MV-4-11 (cell line): ENCODE results near the gene PTX3.

ENCODE experiments used
- DNase-seq: peaks from one replicate; lab custom pipeline; 2025; lab: John Stamatoyannopoulos, UW

Gene PTX3

GRCh38 chr3:157423337-157423736, 13.3 kb upstream of the PTX3 start:
- DNase-seq = no peak

DNA sequence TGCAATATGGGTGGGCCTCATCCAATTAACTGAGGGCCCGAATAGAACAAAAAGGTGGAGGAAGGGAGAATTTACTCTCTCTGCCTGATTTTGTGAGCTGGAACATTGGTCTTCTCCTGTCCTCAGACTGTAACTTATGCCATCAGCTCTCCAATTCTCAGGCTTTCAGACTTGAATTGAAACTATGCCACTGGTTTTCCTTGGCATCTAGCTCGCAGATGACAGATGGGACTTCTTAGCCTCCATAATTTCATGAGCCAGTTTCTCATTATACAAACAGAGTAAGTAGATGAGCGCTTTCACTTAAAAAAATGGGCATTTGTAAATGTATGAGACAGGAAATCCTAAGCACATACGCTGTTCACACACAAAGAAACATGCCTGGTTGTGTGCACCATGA, 8.7 kb upstream of the PTX3 start:
- DNase-seq = no peak

DNA sequence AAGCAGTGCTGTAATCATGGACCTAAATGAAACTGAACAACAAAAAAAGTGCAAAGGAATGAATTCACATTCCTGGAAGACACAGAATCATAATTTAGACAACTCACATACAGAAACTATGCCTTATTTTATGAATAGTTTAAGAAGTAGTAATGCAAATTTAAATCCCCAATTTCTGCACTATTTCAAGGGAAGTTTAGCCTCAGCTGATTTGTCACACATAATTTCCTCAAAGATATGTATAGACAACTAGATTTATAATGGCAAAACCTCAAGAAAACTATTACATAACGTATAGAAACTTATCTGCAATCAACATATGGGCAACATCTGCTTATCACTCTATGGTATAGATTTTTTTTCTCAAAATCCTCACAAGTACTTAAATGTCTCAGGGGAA, 7.8 kb upstream of the PTX3 start:
- DNase-seq = peak; percentile 58

- peak; percentile 25 for DNase-seq
Measured at GRCh38 chr3:157429708-157430107, 6.9 kb upstream of the PTX3 start.

DNA sequence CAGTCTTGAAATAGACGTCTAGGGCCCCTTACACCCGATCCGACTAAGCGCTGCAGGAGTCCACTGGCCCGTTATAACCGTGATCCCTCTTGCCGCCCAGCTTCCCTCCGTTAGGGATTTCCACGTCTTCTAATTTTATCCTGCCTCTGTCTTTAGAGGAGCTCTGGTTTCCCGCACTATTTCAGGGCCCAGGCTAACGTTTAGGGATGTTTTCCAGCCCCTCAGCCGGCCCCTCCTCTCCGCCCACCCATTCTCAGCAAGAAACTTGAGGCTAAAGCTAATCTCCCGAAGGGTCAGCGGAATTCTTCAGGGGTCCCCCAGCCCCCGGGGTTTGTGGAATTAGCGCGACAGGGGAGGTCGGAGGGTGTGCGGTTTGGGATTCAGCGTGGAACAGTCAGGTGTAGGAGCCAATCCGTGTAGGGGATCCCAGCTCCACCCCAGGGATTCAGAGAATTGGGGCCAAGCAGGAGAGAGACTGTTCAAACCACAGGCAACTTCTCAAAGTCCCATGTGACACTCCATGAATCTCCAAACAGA, 1.6 kb downstream of the PTX3 start:
- no peak for DNase-seq

GRCh38 chr3:157441102-157441624, 4.5 kb downstream of the PTX3 start:
- DNase-seq = no peak

- no peak for DNase-seq
Measured at GRCh38 chr3:157442729-157443128, 6.1 kb downstream of the PTX3 start.

DNA sequence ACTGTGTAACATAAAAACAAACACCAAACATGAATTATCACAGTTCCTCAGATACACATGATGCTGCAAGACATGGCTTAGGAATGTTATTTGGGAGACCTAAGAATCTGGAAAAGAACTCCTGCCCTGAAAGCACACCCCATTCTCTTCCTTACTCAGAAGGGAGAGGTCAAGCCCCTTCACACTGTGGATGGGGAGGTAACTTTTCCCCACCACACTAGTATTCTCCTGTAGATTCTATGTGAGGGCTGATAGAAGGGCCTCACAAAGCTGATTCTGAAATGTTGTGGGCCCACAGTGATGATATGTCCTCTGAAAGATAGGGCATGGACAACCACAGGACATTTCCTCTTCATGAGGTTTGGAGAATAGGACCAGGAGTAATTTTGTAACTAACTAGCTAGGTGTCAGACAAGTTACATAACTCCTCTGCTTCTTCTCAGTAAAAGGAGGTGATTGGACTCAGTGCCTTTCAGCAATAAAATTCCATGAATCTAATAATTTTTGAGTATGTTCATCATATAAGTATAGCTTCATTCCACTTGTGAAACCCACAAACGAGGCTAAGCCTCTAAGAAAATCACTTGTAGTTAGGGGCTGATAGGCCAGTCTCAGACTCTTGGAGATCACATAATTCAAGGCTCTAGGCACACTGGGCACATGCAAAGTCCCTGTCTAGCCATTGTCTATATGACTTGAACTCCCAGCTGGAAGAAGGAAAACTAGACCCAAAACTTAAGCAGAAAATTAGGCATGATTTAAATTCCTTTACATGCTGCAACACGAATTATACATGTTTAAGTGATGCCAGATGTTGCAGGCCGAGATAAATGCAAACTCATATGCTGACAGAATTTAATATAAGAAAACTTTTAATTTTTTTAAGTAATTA, 7.5 kb downstream of the PTX3 start:
- DNase-seq = no peak

- DNase-seq = no peak
Measured at GRCh38 chr3:157444797-157445184, 8.1 kb downstream of the PTX3 start.

GRCh38 chr3:157445857-157446256, 9.2 kb downstream of the PTX3 start:
- DNase-seq = peak; percentile 84

- DNase-seq = peak; percentile 51
Measured at GRCh38 chr3:157447026-157447694, 10.5 kb downstream of the PTX3 start.

GRCh38 chr3:157452097-157452496, 15.4 kb downstream of the PTX3 start:
- DNase-seq = peak; percentile 96

DNA sequence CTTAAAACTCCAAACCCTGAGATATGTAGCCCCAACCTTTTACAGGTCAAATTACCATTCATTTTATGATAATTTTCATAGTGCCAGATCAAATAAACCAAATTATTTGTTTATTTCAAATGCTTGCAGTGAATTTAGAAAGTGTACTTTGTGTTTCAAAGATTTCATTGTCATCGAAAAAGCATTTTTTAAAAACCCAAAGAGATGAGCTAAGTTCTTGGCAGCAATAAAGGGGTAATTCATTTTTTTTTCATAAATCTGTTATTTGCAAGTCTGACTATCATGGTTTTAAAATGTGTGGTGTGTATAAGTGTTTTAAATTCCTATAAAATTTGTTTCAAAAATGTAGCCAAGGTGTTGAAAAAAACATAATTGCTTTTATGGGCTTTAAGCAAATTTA, 17.2 kb downstream of the PTX3 start:
- DNase-seq = no peak

DNA sequence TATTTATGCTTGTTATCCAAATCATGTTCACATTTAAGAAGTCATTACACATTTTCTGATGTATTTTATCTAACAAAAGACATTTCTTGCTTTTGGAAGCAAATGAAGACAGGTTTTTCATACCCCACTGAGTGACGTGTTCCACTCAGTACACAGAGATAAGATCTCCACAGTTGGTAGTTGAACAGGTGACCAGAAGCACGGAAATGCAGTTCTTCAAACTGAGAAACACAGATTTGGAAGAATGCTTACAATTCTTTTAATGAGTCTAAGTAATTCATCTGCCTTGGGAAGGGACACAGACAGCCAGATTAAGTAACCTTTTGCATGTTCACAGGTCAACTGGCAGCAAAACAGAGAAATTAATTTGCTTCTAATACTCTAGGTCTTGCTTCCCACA, 23.1 kb downstream of the PTX3 start:
- no peak for DNase-seq

GRCh38 chr3:157460253-157460652, 23.6 kb downstream of the PTX3 start:
- no peak for DNase-seq

GRCh38 chr3:157463816-157464215, 27.2 kb downstream of the PTX3 start:
- DNase-seq = no peak

- no peak for DNase-seq
Measured at GRCh38 chr3:157464321-157464720, 27.7 kb downstream of the PTX3 start.

GRCh38 chr3:157465741-157466140, 29.1 kb downstream of the PTX3 start:
- DNase-seq = no peak

GRCh38 chr3:157467200-157467599, 30.6 kb downstream of the PTX3 start:
- no peak for DNase-seq

DNA sequence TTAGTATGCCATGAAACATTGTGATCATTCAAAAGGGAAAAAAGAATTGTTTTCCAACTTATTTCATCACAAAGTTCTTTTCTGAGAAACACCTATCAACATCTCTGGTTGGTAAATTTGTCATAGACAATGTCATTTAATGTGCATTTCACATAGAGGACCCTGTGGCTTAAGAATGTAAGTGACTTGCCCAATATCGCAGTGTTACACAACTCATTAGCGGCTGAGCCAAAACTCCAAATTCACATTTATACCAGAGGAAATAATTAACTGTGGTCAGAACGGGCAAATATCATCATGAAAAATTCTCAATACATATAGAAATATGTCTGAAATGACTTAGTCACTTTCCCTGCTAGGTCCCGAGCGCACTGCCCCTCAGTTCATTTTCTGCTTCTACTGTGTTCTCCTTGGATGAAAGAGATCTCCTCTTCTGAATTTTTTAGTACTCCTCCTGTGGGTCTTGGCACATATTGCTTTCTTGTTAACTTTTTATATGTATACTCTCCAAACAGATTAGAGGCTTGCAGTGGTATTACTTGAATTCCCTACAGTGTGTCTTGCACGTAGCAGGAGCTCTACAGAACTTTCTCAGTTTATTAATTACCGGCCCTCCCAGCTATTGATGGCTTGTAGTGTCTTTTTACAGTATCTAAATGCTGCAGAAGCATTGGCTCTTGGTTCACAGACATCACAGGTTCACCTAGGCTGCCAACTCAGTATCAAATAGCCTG, 33.1 kb downstream of the PTX3 start:
- peak; percentile 57 for DNase-seq

- DNase-seq = no peak
Measured at GRCh38 chr3:157471064-157471463, 34.4 kb downstream of the PTX3 start.

DNA sequence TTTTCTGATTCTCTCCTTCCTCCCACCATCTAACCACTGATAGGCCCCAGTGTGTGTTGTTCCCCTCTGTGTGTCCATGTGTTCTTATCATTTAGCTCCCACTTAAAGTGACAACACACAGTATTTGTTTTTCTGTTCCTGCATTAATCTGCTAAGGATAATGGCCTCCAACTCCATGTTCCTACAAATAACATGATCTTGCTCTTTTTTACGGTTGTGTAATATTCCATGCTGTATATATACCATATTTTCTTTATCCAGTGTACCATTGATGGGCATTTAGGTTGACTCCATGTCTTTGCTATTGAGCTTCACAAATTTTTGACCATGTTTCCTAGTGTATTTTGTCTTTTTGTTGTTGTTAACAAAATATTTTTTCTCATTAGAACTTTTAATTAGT, 36.0 kb downstream of the PTX3 start:
- no peak for DNase-seq
